NOMO-1 (cell line): ENCODE results near the gene IQUB.
"Not testable (repeated sequence)": the region's sequence is repeated elsewhere in the genome, so short reads cannot be mapped to it uniquely, and the experiment has no call there.

ENCODE experiments used
- DNase-seq, 2 experiments: peaks; one replicate each; lab custom pipeline; 2025; ENCODE audit not compliant: unreplicated experiment in 2 of 2; lab: John Stamatoyannopoulos, UW

Gene IQUB

GRCh38 chr7:123534383-123535260 lies at the start of gene IQUB:
TSS of gene IQUB (minus strand) at chr7:123534595. CDS start at chr7:123512340, 22,255 bp downstream.
- DNase-seq, result peak; percentile 72 to 73

DNA sequence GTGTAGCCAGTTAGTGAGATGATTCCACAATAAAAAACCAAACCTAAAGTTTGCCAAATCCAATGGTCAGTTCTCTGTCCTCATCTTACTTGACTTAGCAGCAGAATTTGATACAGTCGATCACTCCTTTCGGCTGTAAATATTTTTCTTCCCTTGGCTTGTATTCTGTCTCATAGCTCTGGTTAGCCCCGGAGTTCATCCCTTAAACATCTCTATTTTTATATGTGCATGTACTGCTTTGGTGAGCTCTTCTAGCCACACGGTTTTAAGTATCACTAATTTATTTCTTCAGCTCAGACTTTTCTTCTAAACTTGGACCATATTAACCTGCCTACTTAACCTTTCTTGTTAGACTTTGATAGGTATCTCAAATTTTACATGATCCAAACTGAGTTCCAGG lies 49.4 kb upstream of the IQUB start:
- no peak for DNase-seq

DNA sequence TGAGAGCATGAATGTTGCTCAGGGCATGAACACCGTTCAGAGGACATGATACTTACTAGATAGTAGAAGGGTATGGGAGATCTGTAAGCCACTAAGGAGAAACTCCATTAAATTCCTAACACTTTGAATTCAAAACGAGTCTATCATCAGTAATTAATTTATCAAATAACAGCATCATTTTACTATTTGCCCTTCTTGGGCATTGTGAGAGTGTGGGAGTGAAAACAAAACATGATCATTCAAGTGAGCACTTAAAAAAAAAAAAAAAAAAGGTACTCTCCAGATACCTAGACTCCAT lies 46.7 kb upstream of the IQUB start:
- no peak for DNase-seq

DNA sequence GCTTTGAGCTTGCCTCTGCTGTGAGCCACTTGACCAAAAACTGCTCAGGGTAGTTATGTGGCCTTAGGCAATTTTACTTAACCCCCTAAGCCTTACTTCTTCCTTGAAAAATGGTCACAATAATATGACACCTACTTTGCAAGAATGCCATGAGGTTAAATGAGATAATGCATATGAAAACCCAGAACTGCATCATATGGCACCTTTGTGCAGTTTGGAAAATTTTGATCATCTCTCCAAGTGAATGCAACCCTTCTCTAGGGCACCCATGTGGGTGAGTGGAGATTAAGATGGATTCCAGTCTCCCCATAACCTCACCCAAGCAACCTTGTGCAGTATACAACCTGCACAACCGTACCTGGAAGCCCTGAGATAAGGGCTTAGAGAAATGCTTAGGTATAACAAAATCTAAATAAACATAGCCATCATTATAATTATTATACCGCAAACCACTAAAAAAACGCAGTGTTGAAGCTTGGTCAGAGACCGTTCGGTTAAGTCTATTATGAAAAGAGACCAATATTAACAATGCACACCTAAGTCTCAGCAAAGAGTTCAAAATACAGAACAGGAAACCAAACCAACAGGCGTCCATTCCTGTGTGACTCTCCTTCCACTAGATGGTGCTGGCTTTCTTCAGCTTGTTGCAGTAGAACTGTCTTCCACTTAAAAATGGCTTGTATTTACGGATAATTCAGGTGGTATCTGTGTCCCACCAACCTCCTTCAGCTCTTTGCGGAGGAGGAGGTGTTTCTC lies 46.2 kb upstream of the IQUB start:
- DNase-seq, result peak in 1 of 2 experiments; percentile 10

GRCh38 chr7:123579416-123579815 lies 45.0 kb upstream of the IQUB start:
- DNase-seq, result no peak

DNA sequence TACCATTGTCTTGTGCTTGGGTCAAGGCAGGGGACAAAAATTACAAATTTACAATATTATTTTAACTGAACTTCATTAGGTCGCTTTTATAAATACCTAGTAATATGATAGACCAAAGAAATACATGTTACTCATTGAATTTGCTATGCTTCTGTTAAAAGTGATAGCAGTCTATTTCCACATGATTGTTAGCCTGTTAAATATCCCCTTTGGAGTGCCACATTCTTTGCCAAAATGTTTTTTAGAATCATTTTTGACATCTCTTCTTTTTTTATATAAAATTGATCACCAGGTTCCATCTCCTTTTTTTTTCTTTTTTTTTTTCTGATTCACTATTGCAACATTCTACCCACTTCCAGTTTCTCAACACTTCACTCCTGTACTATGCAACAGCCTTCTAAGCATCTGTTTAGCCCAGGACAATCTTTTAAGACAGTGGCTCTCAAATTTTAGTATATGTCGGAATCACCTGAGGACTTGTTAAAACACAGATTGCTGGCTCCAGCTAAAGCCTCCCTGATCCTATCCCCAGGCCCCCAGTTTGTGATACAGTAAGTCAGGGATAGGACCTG lies 39.6 kb upstream of the IQUB start:
- no peak for DNase-seq

GRCh38 chr7:123573341-123573740 lies 38.9 kb upstream of the IQUB start:
- DNase-seq, result no peak

DNA sequence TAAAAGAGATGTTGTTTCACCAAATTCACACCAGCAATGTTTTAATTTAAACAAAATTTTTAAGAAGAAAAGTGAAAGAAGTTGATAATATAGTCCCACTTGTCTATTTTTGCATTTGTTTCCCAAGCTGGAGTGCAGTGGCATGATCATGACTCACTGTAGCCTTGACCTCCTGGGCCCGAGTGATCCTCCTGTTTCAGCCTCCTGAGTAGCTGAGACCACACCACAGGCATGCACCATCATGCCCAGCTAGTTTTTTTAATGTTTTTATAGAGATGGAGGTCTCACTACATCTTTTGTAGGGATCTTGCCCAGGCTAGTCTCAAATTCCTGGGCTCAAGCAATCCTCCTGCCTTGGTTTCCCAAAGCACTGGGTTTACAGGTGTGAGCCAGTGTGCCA lies 37.3 kb upstream of the IQUB start:
- DNase-seq, result no peak

GRCh38 chr7:123571187-123571586 lies 36.8 kb upstream of the IQUB start:
- no peak for DNase-seq

DNA sequence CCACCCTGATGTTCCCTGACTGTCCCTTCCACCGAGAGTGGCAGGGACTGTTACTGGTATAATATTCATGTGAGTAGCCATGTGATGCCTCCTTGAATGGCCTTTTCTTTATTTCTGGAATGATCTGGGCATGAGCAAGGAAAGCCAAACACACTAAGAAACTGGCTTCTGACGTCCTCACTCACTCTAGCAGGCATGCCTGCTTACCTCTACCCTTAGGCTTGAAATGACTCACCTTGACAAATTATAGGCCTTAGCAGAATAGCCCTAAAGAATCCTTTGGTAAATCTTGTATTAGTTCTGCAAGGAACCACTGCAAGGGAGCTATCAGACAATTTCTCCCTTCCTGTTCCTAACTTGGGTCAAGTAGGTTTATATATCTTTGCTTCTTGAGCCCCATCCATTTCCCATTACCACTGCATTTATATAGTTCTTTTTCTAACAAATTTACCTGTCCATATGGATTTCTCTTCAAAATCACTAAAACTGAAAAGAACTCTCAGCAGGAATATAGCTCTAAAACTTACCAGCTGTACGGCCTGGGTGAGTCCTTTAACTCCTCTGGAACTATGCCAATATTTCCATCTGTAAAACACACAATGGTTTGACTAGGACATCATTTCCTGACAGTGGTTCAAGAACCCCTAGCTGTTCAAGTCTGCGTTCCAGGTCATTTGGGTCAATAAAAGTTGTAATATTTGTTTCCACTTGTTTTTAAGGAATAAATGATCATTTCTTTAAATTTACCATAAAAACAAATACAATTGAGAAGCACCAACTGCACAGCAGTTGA lies 36.2 kb upstream of the IQUB start:
- DNase-seq, result no peak

- no peak for DNase-seq
Observed at GRCh38 chr7:123569352-123570010, 35.1 kb upstream of the IQUB start.

- DNase-seq, result no peak
Observed at GRCh38 chr7:123562121-123562520, 27.7 kb upstream of the IQUB start.

- DNase-seq, result no peak
Observed at GRCh38 chr7:123558289-123558874, 24.0 kb upstream of the IQUB start.

- peak; percentile 80 to 84 for DNase-seq
Observed at GRCh38 chr7:123557398-123558288, 23.2 kb upstream of the IQUB start, which contains the start of gene NDUFA5. TSS of gene NDUFA5 (minus strand) at chr7:123557818. CDS start at chr7:123557795, 23 bp downstream.

- no peak for DNase-seq
Observed at GRCh38 chr7:123557016-123557397, 22.6 kb upstream of the IQUB start.

- DNase-seq, result no peak
Observed at GRCh38 chr7:123555484-123555883, 21.1 kb upstream of the IQUB start.

- DNase-seq, result no peak
Observed at GRCh38 chr7:123553159-123553558, 18.8 kb upstream of the IQUB start.

DNA sequence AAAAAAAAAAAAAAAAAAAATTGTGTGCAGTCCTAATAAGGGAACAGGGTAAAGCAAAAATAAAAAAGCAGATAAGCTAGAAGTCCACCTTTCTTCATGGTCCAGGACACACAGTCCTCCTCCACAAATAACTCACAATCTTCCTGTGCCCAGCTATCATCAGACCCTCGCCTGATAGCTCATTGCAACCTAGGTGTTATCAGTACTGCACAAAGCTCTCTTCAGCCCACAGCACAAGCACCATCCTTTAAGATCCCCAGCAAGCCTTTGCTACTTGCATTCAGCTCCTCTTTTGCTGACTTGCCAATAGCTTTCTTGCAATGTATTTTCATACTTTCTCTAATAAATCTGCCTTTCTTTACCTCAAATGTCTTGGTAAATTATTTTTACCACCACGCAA lies 18.2 kb upstream of the IQUB start:
- DNase-seq, result no peak

DNA sequence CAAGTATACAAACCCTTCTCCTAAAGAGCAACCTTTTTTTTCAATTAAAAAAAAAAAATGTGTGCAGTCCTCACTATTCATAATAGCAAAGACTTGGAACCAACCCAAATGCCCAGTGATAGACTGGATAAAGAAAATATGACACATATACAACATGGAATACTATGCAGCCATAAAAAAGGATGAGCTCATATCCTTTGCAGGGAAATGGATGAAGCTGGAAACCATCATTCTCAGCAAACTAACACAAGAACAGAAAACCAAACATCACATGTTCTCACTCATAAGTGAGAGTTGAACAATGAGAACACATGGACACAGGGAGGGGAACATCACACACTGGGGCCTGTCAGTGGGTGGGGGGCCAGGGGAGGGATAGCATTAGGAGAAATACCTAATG lies 17.7 kb upstream of the IQUB start:
- not testable (repeated sequence) for DNase-seq
